CD4-positive, alpha-beta T cell treated with Interleukin-17A for 1 hour (primary cell): ENCODE measurements around the gene DEFB119.
"Not testable (repeated sequence)": the region's sequence is repeated elsewhere in the genome, so short reads cannot be mapped to it uniquely, and the experiment has no call there.

Source experiments
- DNase-seq: peaks from one replicate; pipeline ENCODE4 v3.0.0-alpha.2; 2020

DEFB119 gene

GRCh38 chr20:31390490-31390889 lies at the start of gene DEFB119:
Gene DEFB119 (minus strand): TSS chr20:31390590. CDS start chr20:31390483, 107 bp downstream.
- no peak for DNase-seq

DNA sequence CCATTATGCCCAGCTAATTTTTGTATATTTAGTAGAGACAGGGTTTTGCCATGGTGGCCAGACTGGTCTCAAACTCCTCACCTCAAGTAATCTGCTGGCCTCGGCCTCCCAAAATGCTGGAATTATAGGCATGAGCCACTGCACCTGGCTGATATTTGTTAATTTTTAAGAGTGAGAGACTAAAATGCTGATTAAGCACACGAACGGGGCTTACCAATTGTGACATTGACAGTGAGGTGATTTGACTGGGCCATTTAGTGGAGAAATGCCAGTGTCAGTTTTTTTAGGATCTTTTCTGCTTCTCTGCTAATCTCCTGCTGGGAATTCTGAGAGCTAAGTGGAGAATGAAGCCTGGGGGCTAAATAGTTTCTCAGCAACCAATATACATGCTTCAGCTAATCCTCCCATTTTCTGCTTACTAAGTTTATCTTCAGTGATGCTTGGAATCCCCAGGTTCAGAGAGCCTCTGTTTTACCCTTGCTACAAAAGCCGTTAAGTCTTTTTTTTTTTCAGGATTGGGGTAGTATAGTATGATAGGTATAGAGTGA lies 40.3 kb upstream of the DEFB119 start:
- DNase-seq = no peak

GRCh38 chr20:31427576-31427975 lies 37.2 kb upstream of the DEFB119 start:
- not testable (repeated sequence) for DNase-seq

DNA sequence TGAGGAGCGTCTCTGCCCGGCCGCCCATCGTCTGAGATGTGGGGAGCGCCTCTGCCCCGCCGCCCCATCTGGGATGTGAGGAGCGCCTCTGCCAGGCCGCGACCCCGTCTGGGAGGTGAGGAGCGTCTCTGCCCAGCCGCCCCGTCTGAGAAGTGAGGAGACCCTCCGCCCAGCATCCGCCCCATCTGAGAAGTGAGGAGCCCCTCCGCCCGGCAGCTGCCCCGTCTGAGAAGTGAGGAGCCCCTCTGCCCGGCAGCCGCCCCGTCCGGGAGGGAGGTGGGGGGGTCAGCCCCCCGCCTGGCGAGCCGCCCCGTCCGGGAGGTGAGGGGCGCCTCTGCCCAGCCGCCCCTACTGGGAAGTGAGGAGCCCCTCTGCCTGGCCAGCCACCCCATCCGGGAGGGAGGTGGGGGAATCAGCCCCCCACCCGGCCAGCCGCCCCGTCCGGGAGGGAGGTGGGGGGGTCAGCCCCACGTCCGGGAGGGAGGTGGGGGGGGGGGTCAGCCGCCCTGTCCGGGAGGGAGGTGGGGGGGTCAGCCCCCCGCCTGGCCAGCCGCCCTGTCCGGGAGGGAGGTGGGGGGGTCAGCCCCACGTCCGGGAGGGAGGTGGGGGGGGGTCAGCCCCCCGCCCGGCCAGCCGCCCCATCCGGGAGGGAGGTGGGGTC lies 36.6 kb upstream of the DEFB119 start:
- DNase-seq = not testable (repeated sequence)

DNA sequence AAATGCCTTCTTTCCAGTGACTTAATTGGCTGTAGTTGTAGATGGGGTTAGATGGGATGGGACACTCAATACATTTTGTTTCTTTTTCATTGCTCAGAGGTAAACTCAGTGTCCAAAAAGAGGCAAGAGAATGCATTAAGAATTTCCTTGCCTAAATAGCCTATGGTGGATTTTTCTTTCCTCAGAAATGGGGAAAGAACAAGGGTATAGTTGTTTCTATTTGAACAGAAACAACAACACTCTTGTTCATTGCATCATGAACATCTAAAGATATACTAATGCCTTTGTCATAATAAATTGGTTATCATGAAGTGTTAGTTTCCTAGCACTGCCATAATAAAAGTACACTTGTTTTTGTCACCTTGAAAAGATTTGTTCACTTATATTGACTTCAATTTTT lies 35.4 kb upstream of the DEFB119 start:
- DNase-seq = no peak

- DNase-seq = no peak
Observed at GRCh38 chr20:31418307-31418706, 27.9 kb upstream of the DEFB119 start.

DNA sequence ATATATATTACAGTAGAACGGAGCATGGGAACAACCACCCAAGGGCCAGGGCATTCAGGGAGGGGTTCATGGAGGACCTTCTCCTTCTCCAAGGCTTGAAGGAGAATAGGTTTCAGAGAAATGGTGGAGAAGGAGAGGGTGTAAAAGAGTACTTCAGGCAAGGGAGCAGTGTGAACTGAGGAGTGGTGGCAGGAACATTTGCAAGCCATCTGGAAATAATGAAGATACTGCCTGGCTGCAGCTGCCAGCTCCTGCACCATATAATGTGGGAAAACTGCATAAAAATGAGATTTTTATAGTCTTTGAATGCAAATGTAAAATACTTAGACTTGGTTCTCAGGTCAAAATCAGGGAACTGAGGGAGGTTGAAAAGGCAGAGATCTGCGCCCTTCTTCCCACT lies 25.3 kb upstream of the DEFB119 start:
- no peak for DNase-seq

DNA sequence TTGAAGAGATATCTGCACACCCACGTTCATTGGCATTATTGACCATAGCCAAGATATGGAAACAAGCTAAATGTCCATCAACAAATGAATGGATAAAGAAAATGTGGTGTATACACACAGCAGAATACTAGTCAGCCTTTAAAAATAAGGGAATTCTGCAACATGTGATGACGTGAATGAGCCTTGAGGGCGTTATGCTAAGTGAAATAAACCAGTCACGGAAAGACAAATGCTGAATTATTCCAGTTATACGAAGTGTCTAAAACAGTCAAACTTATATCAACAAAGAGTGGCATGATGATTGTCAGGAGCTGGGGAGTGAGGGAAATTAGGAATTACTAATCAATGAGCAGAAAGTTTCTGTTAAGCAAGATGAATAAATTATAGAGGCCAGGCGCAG lies 24.0 kb upstream of the DEFB119 start:
- no peak for DNase-seq

DNA sequence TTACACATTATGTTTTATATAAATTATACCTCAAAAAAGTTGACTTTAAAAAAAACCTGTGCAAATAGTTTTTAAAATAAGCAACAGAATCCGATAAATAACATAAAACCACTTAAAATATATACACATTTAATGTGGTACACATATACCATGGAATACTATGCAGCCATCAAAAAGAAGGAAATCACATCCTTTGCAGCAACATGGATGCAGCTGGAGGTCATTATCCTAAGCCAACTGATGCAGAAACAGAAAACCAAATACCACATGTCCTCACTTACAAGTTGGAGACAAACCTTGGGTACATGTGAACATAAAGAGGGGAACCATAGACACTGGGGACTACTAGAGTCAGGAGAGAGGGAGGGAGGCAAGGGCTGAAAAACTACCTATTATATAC lies 19.6 kb upstream of the DEFB119 start:
- DNase-seq = no peak

DNA sequence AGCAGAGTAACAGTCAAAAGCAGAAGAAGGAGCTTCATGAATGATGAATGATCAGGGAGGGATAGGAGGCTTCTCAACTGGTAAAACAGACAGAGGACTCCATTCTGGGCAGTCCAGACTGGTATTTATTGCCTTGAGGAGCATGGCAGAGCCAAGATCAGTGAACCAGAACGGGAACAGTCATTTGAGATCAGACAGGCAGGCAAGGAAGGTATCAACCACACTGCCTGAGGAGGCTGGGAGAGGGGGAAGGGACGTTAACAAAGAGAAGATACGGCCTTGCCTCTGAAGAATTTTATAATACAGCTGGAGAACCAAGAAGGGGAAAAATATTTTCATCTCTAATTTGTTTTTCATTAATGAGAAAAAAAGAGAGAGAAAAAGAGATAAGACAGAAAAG lies 15.7 kb upstream of the DEFB119 start, which contains the start of gene DEFB121:
Gene DEFB121 (minus strand): TSS at position 101 of the 400 bp plus-strand sequence. CDS start 63 bp downstream, at position 38.
- DNase-seq = no peak

DNA sequence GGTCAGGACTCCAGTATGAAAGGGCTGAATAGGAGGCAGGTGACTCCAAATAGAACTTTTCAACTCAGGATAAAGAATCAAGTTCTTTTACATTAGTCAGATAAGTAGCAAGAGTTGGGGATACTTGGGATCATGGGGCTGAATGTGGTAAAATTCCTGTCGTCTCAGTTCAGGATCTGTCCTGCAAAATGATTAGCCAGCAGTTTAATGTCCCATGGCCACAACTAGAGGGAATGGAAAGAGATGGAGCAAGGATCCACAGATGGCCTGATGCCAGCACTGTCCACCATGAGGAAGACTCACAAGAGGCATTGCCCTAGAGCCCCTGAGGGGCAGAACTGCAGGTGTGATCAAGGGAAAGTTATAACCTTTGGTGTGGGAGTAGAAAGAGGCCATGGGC lies 13.5 kb upstream of the DEFB119 start:
- no peak for DNase-seq

- no peak for DNase-seq
Observed at GRCh38 chr20:31394900-31395299, 4.5 kb upstream of the DEFB119 start.

DNA sequence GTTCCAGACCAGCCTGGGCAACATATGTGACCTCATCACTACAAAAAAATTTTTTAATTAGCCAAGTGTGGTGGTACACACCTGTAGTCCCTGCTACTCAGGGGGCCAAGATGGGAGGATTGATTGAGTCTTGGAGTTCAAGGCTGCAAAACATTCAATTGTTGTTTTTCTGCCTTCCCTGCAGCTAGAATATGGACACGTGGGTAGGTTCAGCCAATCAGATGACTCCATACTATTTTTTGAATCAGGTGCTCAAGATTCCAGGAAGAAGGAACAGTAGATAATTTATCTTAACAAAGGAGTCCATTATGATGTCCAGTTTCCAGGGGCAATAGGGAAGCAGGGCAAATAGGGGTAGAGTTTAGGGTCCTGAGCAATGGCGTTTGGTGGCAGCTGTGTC lies 2.4 kb upstream of the DEFB119 start:
- DNase-seq = no peak

DNA sequence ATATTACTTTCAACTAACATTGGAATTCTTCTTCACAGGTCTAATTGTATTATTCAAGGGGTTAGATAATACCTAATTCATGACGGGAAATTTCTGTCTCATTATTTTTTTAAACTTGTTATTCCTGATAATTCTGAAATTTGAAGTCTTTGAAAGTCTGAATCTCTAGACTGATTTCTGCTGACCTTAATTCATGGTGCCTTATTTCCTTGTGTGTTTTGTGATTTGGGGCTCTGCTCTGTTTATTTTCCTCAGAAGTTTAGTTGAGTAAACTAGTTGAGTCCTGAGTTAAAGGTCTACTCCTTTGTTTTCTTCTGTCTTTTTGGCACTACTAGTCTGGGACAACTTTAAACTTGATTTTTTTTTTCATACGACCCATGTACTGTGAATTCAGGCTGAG lies 16.0 kb downstream of the DEFB119 start:
- no peak for DNase-seq

GRCh38 chr20:31368301-31368700 lies 22.1 kb downstream of the DEFB119 start, which contains the start of gene DEFB118:
Gene DEFB118 (plus strand): TSS chr20:31368601. CDS start chr20:31368651, 50 bp downstream.
- no peak for DNase-seq

DNA sequence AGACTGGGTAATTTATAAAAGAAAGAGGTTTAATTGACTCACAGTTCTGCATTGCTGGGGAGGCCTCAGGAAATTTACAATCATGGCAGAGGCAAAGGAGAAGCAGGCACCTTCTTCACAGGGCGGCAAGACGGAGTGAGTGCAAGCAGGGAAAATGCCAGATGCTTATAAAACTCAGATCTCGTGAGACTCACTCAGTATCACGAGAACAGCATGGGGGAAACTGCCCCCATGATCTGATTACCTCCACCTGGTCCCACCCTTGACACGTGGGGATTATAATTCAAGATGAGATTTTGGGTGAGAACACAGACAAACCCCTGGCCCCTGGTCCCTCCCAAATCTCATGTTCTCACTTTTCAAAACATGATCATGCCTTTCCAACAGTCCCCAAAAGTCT lies 26.1 kb downstream of the DEFB119 start:
- not testable (repeated sequence) for DNase-seq

- DNase-seq = no peak
Observed at GRCh38 chr20:31363295-31363694, 27.1 kb downstream of the DEFB119 start.

DNA sequence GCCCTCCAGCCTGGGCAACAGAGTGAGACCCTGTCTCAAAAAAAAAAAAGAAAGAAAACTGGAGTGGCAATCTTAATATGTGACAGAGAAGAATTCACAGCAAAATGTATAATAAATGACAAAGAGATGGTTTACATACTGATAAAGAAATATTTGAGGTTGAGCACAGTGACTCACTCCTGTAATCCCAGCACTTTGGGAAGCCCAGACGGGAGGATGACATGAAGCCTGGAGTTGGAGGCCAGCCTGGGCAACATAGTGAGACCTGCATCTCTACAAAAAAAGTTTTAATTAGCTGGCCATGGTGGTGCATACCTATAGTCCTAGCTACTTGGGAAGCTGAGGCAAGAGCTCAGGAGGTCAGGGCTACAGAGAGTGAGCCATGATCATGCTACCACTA lies 34.4 kb downstream of the DEFB119 start:
- DNase-seq = no peak

GRCh38 chr20:31341470-31341869 lies 48.9 kb downstream of the DEFB119 start:
- DNase-seq = no peak

DNA sequence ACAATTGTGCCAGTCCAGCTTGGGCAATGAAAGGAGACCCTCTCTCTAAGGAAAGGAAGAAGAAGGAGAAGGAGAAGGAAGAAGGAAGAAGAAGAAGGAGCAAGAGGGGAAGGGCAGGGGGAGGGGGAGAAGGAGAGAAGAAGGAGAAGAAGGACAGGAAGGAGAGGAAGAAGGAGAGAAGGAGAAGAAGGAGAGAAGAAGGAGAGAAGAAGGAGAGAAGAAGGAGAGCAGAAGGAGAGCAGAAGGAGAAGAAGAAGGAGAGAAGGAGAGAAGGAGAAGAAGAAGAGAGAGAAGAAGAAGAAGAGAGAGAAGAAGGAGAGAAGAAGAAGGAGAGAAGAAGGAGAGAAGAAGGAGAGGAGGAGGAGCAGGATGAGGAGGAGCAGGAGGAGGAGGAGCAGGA lies 59.5 kb downstream of the DEFB119 start:
- no peak for DNase-seq
